ENCODE measurements around the gene NRIP3.
"Not testable (repeated sequence)": the region's sequence is repeated elsewhere in the genome, so short reads cannot be mapped to it uniquely, and the experiment has no call there.

The NRIP3 gene

GRCh38 chr11:8937659-8938058, 66.1 kb downstream of the NRIP3 start:
- no peaks in the 10 kb centered on the region for H3K27me3 ChIP-seq (ENCODE audit: insufficient read depth, poor library complexity, severe bottlenecking)
- TF ChIP-seq, protein P1, sequence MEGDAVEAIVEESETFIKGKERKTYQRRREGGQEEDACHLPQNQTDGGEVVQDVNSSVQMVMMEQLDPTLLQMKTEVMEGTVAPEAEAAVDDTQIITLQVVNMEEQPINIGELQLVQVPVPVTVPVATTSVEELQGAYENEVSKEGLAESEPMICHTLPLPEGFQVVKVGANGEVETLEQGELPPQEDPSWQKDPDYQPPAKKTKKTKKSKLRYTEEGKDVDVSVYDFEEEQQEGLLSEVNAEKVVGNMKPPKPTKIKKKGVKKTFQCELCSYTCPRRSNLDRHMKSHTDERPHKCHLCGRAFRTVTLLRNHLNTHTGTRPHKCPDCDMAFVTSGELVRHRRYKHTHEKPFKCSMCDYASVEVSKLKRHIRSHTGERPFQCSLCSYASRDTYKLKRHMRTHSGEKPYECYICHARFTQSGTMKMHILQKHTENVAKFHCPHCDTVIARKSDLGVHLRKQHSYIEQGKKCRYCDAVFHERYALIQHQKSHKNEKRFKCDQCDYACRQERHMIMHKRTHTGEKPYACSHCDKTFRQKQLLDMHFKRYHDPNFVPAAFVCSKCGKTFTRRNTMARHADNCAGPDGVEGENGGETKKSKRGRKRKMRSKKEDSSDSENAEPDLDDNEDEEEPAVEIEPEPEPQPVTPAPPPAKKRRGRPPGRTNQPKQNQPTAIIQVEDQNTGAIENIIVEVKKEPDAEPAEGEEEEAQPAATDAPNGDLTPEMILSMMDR (IDR thresholded peaks at IDR 0.05; ENCODE audit: insufficient read depth, low read length) = no peak
- TF ChIP-seq REST (IDR thresholded peaks at IDR 0.05; ENCODE audit: insufficient replicate concordance, low read depth) = no peak
- no peak for TF ChIP-seq POLR2AphosphoS5 (IDR thresholded peaks at IDR 0.05; ENCODE audit: low read depth)
- no peak overlapping the region for H3K4me3 ChIP-seq (replicated peaks; ENCODE audit: insufficient read depth, low read length)
- H3K27ac ChIP-seq (replicated peaks) = no peak overlapping the region
- DNase-seq (ENCODE audit: low read depth in 1 of 2, low spot score in 1 of 2) = no peak

GRCh38 chr11:8937159-8937558, 66.6 kb downstream of the NRIP3 start:
- DNase-seq (ENCODE audit: low read depth in 1 of 2, low spot score in 1 of 2) = no peak
- Histone ChIP-seq H3K27ac (replicated peaks) (no peak overlapping the region), H3K27me3 (ENCODE audit: insufficient read depth, poor library complexity, severe bottlenecking) (no peaks in the 10 kb centered on the region), H3K4me3 (replicated peaks; ENCODE audit: insufficient read depth, low read length) (no peak overlapping the region)
- TF ChIP-seq, protein P1 (IDR thresholded peaks at IDR 0.05; ENCODE audit: insufficient read depth, low read length) = no peak
- TF ChIP-seq SPI1 (IDR thresholded peaks at IDR 0.05; ENCODE audit: borderline replicate concordance, low read depth) (no peak), REST (IDR thresholded peaks at IDR 0.05; ENCODE audit: insufficient replicate concordance, low read depth) (no peak), POLR2AphosphoS5 (IDR thresholded peaks at IDR 0.05; ENCODE audit: low read depth) (no peak), GABPA (IDR thresholded peaks at IDR 0.05; ENCODE audit: low read depth) (no peak)

- DNase-seq (ENCODE audit: low read depth in 1 of 2, low spot score in 1 of 2); H3K27me3 ChIP-seq (ENCODE audit: insufficient read depth, poor library complexity, severe bottlenecking); H3K27ac ChIP-seq (replicated peaks); H3K4me3 ChIP-seq (replicated peaks; ENCODE audit: insufficient read depth, low read length): not testable (repeated sequence)
Measured at GRCh38 chr11:8935789-8936188, 68.0 kb downstream of the NRIP3 start.

DNA sequence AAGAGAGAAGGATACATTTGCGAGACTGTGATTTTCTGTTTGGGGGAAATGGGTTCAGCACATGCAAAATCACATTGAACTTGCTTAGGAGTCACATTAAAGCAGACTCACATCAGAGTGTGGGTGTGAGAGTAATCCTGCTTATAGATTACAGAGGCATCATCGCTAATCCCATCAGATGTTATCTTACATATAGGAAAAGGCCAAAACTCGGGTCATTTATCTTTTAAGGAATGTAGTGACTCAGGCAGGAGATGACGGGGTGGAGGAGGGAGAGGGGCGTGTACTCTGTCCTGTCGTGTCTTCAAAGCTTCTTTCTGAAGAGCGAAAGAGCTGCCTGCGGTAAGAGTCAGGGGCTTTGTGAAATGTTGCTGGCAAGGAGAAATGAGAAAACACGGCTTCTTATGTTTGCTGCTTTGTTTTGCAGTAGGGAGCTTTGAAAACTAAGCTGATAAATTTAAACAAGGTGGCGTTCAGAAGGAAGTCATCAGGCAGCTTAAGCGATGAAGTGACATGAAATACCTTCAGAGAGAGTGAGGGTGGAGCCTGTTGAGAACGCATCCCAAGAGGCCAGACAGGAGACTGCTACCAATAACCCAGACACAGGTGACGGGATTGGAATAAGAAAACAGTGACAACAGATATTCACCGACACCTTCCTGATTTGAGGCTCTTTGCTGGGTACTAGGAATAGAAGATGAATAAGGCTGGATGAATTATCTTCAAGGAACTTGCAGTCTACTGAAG, 68.9 kb downstream of the NRIP3 start:
- Histone ChIP-seq H3K27me3 (ENCODE audit: insufficient read depth, poor library complexity, severe bottlenecking) (no peaks in the 10 kb centered on the region), H3K27ac (replicated peaks) (no peak overlapping the region), H3K4me3 (replicated peaks; ENCODE audit: insufficient read depth, low read length) (no peak overlapping the region)
- DNase-seq (ENCODE audit: low read depth in 1 of 2, low spot score in 1 of 2) = no peak
- TF ChIP-seq SPI1 (IDR thresholded peaks at IDR 0.05; ENCODE audit: borderline replicate concordance, low read depth) = no peak
- TF ChIP-seq REST (IDR thresholded peaks at IDR 0.05; ENCODE audit: insufficient replicate concordance, low read depth) = no peak
- TF ChIP-seq GABPA (IDR thresholded peaks at IDR 0.05; ENCODE audit: low read depth) = no peak
